ENCODE results near the gene CCDC136. TPM values are rescaled to one million over a fixed set of nuclear protein-coding genes. Genes with fewer than 3 reads are reported as not detected.

Gene CCDC136
- total RNA-seq, 2 donors from 2014 or later: 46.0 to 51.2 TPM

DNA sequence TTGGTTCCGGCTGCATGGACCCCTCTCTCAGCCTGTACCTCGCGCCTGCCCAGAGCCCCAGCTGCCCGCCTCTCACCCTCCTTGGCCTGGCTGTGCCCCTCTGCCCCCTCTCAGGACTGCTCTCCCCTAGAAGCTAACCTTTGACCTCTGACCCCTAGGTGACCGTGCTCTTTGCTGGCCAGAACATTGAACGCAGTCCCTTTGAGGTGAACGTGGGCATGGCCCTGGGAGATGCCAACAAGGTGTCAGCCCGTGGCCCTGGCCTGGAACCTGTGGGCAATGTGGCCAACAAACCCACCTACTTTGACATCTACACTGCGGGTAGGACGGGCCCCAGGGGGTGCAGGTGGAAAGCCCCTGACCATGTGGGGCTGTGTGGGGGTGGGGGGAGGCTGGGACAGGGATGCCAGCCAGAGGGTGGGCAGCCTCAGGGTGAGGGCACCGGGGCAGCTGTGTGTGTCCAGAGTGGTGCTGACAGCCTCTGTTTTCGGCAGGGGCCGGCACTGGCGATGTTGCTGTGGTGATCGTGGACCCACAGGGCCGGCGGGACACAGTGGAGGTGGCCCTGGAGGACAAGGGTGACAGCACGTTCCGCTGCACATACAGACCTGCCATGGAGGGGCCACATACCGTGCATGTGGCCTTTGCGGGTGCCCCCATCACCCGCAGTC lies 46.5 kb downstream of the CCDC136 start:
- no peaks in the 10 kb centered on the region for H3K27me3 ChIP-seq (ENCODE audit: control insufficient read depth, insufficient read depth, low read length, poor library complexity, severe bottlenecking)
- Mint-ChIP-seq H3K4me3 (no peak overlapping the region), H3K36me3 (ENCODE audit: low read depth) (peaks cover 1% of the 10 kb centered on the region), H3K4me1 (peaks cover 6% of the 10 kb centered on the region), H3K9me3 (no peaks in the 10 kb centered on the region), H3K27me3 (ENCODE audit: insufficient read depth) (no peaks in the 10 kb centered on the region), H3K27ac (no peak overlapping the region)
- H3K27ac ChIP-seq (ENCODE audit: low read depth, low read length): no peak overlapping the region
- H3K9me3 ChIP-seq (ENCODE audit: control insufficient read depth, low read length): no peaks in the 10 kb centered on the region
- peaks cover 22% of the 10 kb centered on the region for H3K36me3 ChIP-seq (ENCODE audit: control insufficient read depth, insufficient read depth, low read length)
- H3K9ac ChIP-seq (ENCODE audit: extremely low read depth, low read length, poor library complexity, severe bottlenecking): no peak overlapping the region
- H3K4me1 ChIP-seq (ENCODE audit: control insufficient read depth, insufficient read depth, low read length): no peaks in the 10 kb centered on the region
- DNase-seq: no peak
- no peak for TF ChIP-seq CTCF (conservative IDR thresholded peaks at IDR 0.05)
- no peak overlapping the region for H3K4me3 ChIP-seq (ENCODE audit: low read length)
- 94% methylated on average over 16 to 22 of the region's 22 CpGs for WGBS, 2 experiments (ENCODE audit: insufficient coverage in 1 of 2, insufficient read length in 1 of 2)

DNA sequence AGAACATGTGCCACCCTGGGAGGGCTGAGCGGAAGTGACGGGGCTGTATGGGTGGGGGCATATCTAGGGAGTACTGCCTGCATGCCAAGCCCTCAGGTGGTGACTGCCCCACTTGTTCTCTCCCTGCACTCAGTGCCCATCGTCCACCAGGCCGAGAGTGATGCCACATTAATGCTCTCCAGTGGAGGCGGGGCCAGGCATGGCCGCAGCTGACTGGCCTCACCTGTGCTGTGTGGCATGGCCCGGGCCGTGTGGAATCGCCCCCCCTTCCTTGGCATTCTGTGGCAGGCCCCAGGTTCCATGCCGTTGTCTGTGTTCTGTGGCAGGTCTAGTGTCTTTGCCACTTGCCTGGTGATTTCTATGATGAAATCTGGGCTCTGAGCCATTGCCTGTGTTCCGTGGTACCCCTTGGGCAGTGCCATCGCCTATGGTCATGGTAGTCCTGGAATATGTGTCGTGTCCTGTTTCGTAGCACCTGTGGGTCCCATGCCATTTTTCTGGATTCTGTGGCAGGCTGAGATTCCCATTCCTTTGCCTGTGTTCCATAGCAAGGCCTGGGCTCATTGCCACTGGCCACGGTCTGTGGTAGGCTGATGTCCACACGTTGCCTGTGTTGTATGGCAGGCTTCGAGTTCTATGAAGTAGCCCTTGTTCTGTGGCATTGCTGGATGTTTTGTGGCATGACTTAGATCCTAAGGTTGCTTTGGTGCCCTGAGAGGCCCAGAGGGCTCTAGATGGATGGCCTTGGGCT lies 47.4 kb downstream of the CCDC136 start:
- H3K4me3 ChIP-seq (ENCODE audit: low read length): no peak overlapping the region
- no peaks in the 10 kb centered on the region for H3K27me3 ChIP-seq (ENCODE audit: control insufficient read depth, insufficient read depth, low read length, poor library complexity, severe bottlenecking)
- no peaks in the 10 kb centered on the region for H3K4me1 ChIP-seq (ENCODE audit: control insufficient read depth, insufficient read depth, low read length)
- H3K36me3 ChIP-seq (ENCODE audit: control insufficient read depth, insufficient read depth, low read length): peaks cover 23% of the 10 kb centered on the region
- TF ChIP-seq CTCF (conservative IDR thresholded peaks at IDR 0.05): no peak
- Mint-ChIP-seq H3K36me3 (ENCODE audit: low read depth) (peaks cover 1% of the 10 kb centered on the region), H3K4me3 (no peak overlapping the region), H3K27ac (no peak overlapping the region), H3K9me3 (no peaks in the 10 kb centered on the region), H3K4me1 (no peaks in the 10 kb centered on the region), H3K27me3 (ENCODE audit: insufficient read depth) (no peaks in the 10 kb centered on the region)
- no peak for DNase-seq
- no peaks in the 10 kb centered on the region for H3K9me3 ChIP-seq (ENCODE audit: control insufficient read depth, low read length)
- H3K27ac ChIP-seq (ENCODE audit: low read depth, low read length): no peak overlapping the region
- no peak overlapping the region for H3K9ac ChIP-seq (ENCODE audit: extremely low read depth, low read length, poor library complexity, severe bottlenecking)
- 94 to 98% methylated on average over 15 to 17 of the region's 17 CpGs for WGBS, 2 experiments (ENCODE audit: insufficient coverage in 1 of 2, insufficient read length in 1 of 2)

GRCh38 chr7:128839751-128840177 lies 48.0 kb downstream of the CCDC136 start:
- H3K36me3 Mint-ChIP-seq (ENCODE audit: low read depth): peaks cover 1% of the 10 kb centered on the region

More at GRCh38 chr7:128839751-128840177, 48.0 kb downstream of the CCDC136 start:
- Mint-ChIP-seq H3K27ac (no peak overlapping the region), H3K27me3 (ENCODE audit: insufficient read depth) (no peaks in the 10 kb centered on the region), H3K9me3 (no peaks in the 10 kb centered on the region), H3K4me3 (no peak overlapping the region), H3K4me1 (no peaks in the 10 kb centered on the region)
- H3K9ac ChIP-seq (ENCODE audit: extremely low read depth, low read length, poor library complexity, severe bottlenecking): no peak overlapping the region
- no peak overlapping the region for H3K27ac ChIP-seq (ENCODE audit: low read depth, low read length)
- peaks cover 23% of the 10 kb centered on the region for H3K36me3 ChIP-seq (ENCODE audit: control insufficient read depth, insufficient read depth, low read length)
- no peak for DNase-seq
- H3K4me3 ChIP-seq (ENCODE audit: low read length): no peak overlapping the region
- WGBS, 2 experiments (ENCODE audit: insufficient coverage in 1 of 2, insufficient read length in 1 of 2): 92% methylated on average over 13 of the region's 13 CpGs; no CpG with 5 or more reads in 1 of the 2 experiments
- H3K4me1 ChIP-seq (ENCODE audit: control insufficient read depth, insufficient read depth, low read length): no peaks in the 10 kb centered on the region
- H3K27me3 ChIP-seq (ENCODE audit: control insufficient read depth, insufficient read depth, low read length, poor library complexity, severe bottlenecking): no peaks in the 10 kb centered on the region
- no peak for TF ChIP-seq CTCF (conservative IDR thresholded peaks at IDR 0.05)
- no peaks in the 10 kb centered on the region for H3K9me3 ChIP-seq (ENCODE audit: control insufficient read depth, low read length)

Measured in endodermal cell (in vitro differentiated cells).